ENCODE results near the gene SPO11. TPM values are rescaled to one million over a fixed set of nuclear protein-coding genes. Genes with fewer than 3 reads are reported as not detected.

SPO11 gene
- total and polyA plus RNA-seq, 2 of the 4 experiments (the other 2 are of a cell fraction) = not detected

GRCh38 chr20:57315083-57315975 lies 14.3 kb upstream of the SPO11 start:
- DNase-seq (no peak), ATAC-seq (ENCODE audit: low read depth) (no peak)
- intact Hi-C loops (cut with micrococcal nuclease) (no loop called here), dilution Hi-C loops (cut with HindIII; ENCODE audit: low sequenced_read_pairs, unreplicated experiment) (no loop called here), in situ Hi-C loops (cut with MboI; ENCODE audit: low sequenced_read_pairs) (no loop called here)
- no peak overlapping the region for H2BK20ac ChIP-seq (ENCODE audit: low read depth, low read length)
- H3K79me1 ChIP-seq (ENCODE audit: low read depth in 1 of 2, low read length in 2 of 2) = no peaks in the 10 kb centered on the region
- H3K4me2 ChIP-seq (ENCODE audit: low read depth, low read length) = no peak overlapping the region
- H3K4ac ChIP-seq (ENCODE audit: low read depth, low read length) = no peak overlapping the region
- H3K18ac ChIP-seq (ENCODE audit: low read depth, low read length) = no peak overlapping the region
- H3K4me3 ChIP-seq (ENCODE audit: insufficient read depth, low read depth, low read length) = no peak overlapping the region
- H3K23ac ChIP-seq (ENCODE audit: low read depth, low read length) = no peak overlapping the region
- no peaks in the 10 kb centered on the region for H3K36me3 ChIP-seq (ENCODE audit: control insufficient read depth, insufficient read depth, low read length)
- H2AK9ac ChIP-seq (replicated peaks; ENCODE audit: low read depth, low read length, poor library complexity) = no peak overlapping the region
- no peak overlapping the region for H3K9ac ChIP-seq (ENCODE audit: low read depth, low read length)
- no peak overlapping the region for H3K14ac ChIP-seq (replicated peaks; ENCODE audit: low read depth, low read length)
- WGBS, 2 experiments (ENCODE audit: extremely low coverage in 2 of 2, insufficient read length in 1 of 2) = 60% methylated on average over 2 of the region's 8 CpGs; no CpG with 5 or more reads in 1 of the 2 experiments
- H2BK120ac ChIP-seq (ENCODE audit: low read depth, low read length) = no peak overlapping the region
- no peak for TF ChIP-seq CHD1 (IDR thresholded peaks at IDR 0.05; ENCODE audit: low read depth, low read length)
- TF ChIP-seq RFX5 (IDR thresholded peaks at IDR 0.05; ENCODE audit: low read depth, low read length) = no peak
- TF ChIP-seq USF2 (IDR thresholded peaks at IDR 0.05; ENCODE audit: low read depth, low read length) = no peak
- TF ChIP-seq MAZ (IDR thresholded peaks at IDR 0.05; ENCODE audit: borderline replicate concordance, low read depth, low read length) = no peak
- TF ChIP-seq ELK1 (IDR thresholded peaks at IDR 0.05; ENCODE audit: borderline replicate concordance, low read depth, low read length) = no peak
- H2BK15ac ChIP-seq (ENCODE audit: low read depth, low read length) = no peak overlapping the region
- no peak overlapping the region for H2AK5ac ChIP-seq (ENCODE audit: low read depth, low read length)
- H3K56ac ChIP-seq (ENCODE audit: extremely low read depth, insufficient read depth, low read length) = no peak overlapping the region
- H3K9me1 ChIP-seq (ENCODE audit: insufficient read depth, low read length) = no peaks in the 10 kb centered on the region
- no peaks in the 10 kb centered on the region for H4K20me1 ChIP-seq (ENCODE audit: insufficient read depth, low read length)
- H3K27me3 ChIP-seq (ENCODE audit: control insufficient read depth, insufficient read depth, low read length) = no peaks in the 10 kb centered on the region; the same call in 1 of the 2 replicates
- BruUV-seq (replicated peaks) = no TSS peak
- no peaks in the 10 kb centered on the region for H3K9me3 ChIP-seq (ENCODE audit: control insufficient read depth, insufficient read depth, low read length)
- H3K27ac ChIP-seq (ENCODE audit: insufficient read depth, low read length) = no peak overlapping the region
- no peak overlapping the region for H2BK5ac ChIP-seq (ENCODE audit: low read depth, low read length, poor library complexity, severe bottlenecking)
- POLR2A ChIA-PET (ENCODE audit: unreplicated experiment) = no interaction called here
- H3K4me1 ChIP-seq (ENCODE audit: control insufficient read depth, insufficient read depth, low read length) = no peaks in the 10 kb centered on the region
- H4K5ac ChIP-seq (ENCODE audit: low read depth, low read length) = no peak overlapping the region
- H4K91ac ChIP-seq (ENCODE audit: insufficient read depth, low read depth, low read length) = no peak overlapping the region
- no peak overlapping the region for H4K8ac ChIP-seq (ENCODE audit: low read depth in 2 of 2, low read length in 2 of 2)
- CTCF ChIA-PET = interaction anchor here (0.6 kb wide), 1 partner anchor 207 kb away, joined by 3 read pairs; no protein-coding TSS in a partner anchor
- no peak overlapping the region for H2AFZ ChIP-seq (replicated peaks; ENCODE audit: low read length, poor library complexity)

Data from IMR-90 (cell line).